PC-9 (cell line): ENCODE data around the gene CCM2.

Source experiments
- CTCF ChIP-seq: fragments of 200-600 bp; sonication (generic); conservative IDR thresholded peaks from 2 replicates; pipeline ENCODE4 v1.6.1; 2017; ENCODE audit warnings: mixed run types, antibody characterized with exemption, mild to moderate bottlenecking, moderate library complexity
- EZH2 ChIP-seq: fragments of 200-600 bp; sonication (generic); IDR thresholded peaks from 2 replicates; pipeline ENCODE4 v1.8.0; 2017; ENCODE audit warnings: antibody characterized with exemption, low read depth

GRCh38 chr7:45073786-45074527, 74.0 kb downstream of the CCM2 start:
- TF ChIP-seq CTCF (no peak), EZH2 (no peak)
